HG03565 (cell line): ENCODE results near the gene APOBEC2.

ENCODE experiments used
- ATAC-seq: cut with Tn5 transposase; IDR thresholded peaks from one replicate; pipeline ENCODE4 v1.9.1; 2021; ENCODE audit warnings: mild to moderate bottlenecking, moderate library complexity; ENCODE audit not compliant: unreplicated experiment

The APOBEC2 gene

DNA sequence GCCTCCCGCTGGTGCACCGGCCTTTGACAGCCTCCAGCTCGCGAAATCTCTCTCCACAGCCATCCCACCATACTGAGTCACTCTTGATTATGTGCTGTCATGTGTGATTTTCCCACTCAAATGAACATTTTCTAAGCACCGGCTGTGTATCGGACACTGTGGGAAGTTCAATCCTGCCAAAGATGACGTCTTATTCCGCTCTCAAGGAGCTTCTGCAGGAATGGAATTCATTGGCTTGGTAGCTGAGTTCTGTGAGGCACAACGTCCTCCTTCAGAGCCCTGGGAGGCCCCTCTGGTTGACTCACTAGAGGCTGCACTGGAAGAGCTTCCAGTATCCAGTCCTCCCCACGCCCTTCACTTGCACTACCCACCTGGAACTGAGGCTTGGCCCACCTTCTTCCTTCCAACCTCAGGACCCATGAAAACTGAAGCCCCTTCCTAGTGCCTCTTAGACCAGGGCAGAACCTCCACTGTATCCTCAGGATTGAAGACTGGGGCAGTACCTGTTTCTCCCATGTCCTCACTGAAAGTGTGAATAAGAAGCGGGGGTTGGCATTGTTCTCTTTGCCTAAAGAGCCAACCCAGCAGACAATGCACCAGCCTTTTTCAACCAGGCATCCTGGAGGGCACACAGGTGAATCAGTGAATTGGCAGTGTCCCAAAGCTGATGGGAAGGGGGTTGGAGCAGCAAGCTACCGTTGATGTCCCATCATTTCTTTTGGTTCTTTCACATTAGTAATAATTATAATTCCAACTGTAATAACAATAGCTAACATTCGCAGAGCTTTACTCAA lies 15.7 kb upstream of the APOBEC2 start:
- ATAC-seq: no peak

GRCh38 chr6:41038205-41038604 lies 14.8 kb upstream of the APOBEC2 start:
- ATAC-seq: no peak

DNA sequence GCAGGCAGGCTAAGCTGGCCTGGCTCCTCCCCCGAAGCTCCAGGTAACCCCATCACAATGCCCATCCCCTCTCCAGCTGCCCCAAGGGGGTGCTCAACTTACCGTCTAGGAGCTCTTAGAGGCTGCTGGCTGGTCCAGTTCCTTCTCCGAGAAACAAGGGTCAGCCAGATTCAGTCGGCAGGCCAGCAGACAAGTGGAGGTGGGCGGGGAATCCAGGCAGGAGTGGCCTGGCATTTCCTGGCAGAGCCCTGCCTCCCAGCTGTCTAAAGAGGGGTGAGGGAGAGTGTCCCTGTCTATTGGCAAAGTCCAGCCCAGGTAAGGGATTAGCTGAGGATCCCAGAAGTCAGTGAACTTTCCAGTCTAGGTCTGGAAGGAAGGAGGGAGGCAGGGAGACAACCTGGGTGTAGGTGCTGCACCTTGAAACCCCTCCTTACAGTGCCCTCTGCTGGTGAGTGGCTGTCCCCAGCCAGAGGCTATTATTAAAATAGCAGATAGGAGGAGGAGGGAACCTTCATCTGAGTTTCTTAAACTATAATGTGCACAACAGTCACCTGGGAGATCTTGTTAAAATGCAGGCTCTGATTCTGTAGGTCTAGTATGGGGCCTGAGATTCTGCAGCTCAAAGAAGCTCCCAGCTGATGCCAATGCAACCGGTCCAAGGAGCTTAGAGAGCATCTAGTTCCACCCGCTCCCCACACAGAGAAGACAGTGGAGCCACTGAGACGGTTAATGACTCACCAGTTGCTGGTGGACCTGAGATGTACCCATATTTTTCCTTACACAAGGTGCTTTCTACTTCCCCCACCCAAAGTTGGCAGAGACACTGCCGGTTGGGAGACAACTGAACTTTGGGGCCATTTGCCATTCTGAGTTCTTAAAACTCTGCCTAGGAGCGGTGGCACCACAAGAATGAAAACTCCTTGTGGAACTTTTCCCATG lies 13.7 kb upstream of the APOBEC2 start, which contains the start of gene UNC5CL:
UNC5CL (minus strand) TSS at position 162 of the 939 bp plus-strand sequence. CDS start 4,147 bp downstream, outside the sequence.
- no peak for ATAC-seq

DNA sequence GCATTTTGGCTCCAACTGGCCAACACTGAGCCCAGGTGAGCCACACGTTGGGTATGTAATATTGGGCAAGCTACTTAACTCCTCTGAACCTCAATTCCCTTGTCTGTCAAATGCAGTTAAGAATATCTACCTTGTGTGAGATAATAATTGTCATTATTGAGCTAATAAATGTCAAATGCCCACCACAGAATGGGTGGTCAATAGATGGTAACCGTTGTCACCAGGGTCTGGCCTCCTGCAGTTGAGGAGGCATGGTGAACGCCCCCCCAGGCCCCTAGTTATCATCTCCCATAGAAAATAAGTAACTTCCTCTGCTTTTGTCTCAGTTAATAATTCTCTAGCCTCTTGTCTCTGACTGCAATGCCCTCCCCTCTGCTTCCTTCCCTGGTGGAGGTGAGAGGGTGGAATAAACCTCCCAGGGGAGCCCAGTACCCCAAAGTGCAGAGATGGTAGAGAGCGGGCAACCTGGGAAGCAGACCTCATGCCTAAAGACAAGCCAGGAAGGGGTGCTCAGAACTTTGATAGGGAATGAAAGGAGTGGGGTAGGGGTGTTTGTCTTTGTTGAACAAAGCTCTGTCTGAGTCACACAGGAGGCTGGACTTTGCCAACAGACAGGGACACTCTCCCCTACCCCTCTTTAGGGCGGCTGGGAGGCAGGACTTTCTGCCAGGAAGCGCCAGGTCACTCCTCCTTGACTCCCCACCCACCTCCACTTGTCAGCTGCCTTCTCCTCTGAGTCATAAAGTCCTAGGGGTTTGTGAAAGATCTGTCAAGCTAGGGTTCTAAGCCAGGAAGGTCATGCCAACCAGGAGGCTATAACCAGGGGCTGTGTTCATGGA lies 12.7 kb upstream of the APOBEC2 start:
- ATAC-seq: no peak

DNA sequence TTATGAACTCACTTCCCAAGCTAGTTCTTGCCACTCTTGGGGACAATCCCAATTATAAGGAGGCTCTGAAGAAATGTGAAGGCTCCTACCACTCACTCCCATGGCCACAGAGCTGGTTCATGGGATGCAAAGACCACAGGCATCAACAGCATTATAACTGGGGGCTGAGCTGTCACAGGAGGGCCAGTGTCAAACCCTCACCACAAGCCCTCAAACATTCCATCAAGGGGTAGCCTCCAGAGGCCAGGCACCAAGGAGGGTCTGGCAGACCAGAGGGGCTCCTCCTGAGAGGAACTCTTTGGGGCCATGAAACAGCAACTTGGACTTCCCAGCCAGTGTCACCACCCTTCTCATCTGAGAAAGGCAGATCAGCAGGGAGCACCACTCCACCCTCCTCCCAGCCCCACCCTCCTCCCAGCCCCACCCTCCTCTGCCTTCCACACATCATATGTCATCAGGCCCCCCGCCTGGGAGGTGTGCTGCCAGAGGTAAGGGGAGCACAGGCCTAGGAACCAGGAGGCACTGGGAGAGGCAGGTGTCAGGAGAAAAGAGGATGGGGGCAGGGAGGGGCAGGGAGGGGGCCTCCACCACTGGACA lies 12.0 kb upstream of the APOBEC2 start:
- ATAC-seq: no peak

DNA sequence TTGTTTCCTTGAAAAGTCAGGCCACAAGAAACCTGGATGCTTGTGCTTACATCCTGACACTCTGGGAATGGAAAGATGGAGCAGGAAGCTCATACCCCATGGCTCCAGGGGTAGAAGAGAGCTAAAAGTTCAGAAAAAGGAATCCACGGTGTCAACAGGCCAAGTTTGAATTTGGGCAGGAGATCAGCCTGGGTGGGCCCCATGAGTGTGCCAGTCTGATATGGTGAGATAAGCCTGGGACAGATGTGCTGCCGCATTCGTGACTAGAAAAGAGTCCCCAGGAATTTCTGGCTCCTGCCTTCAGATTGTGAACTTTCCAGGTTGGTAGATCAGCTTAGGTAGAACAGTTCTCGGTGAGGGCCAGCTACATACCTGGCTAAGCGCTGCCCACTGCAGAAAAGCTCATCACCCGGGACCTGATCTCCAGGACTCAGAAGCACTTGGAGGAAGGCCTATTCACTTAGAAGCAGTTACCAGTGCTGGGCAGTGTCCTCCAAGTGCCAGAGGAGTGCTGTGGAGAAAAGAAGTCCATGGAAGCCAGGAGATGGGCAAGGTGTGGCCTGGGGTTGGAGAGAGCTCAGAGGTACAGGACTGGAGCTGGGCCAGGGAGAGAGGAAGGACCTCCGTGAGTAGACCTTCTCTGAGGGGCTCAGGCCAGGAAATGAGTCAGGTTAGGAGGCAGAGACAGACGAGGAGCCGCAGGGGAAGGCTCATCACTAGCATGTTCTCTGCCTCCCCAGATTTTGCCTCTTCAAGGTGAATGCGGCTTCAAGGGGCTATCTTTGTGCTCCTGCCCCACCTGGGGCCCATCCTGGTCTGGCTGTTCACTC lies 10.6 kb upstream of the APOBEC2 start, which contains the start of gene TSPO2:
TSPO2 (plus strand) TSS at position 242 of the 830 bp plus-strand sequence; CDS start at position 761, 519 bp downstream.
- no peak for ATAC-seq

GRCh38 chr6:41043151-41043550 lies 9.9 kb upstream of the APOBEC2 start:
- ATAC-seq: no peak

GRCh38 chr6:41045664-41046063 lies 7.3 kb upstream of the APOBEC2 start:
- ATAC-seq: no peak

- no peak for ATAC-seq
These were observed 6.9 kb upstream of the APOBEC2 start for GRCh38 chr6:41046084-41046483.

GRCh38 chr6:41047306-41047705 lies 5.7 kb upstream of the APOBEC2 start:
- ATAC-seq: no peak

DNA sequence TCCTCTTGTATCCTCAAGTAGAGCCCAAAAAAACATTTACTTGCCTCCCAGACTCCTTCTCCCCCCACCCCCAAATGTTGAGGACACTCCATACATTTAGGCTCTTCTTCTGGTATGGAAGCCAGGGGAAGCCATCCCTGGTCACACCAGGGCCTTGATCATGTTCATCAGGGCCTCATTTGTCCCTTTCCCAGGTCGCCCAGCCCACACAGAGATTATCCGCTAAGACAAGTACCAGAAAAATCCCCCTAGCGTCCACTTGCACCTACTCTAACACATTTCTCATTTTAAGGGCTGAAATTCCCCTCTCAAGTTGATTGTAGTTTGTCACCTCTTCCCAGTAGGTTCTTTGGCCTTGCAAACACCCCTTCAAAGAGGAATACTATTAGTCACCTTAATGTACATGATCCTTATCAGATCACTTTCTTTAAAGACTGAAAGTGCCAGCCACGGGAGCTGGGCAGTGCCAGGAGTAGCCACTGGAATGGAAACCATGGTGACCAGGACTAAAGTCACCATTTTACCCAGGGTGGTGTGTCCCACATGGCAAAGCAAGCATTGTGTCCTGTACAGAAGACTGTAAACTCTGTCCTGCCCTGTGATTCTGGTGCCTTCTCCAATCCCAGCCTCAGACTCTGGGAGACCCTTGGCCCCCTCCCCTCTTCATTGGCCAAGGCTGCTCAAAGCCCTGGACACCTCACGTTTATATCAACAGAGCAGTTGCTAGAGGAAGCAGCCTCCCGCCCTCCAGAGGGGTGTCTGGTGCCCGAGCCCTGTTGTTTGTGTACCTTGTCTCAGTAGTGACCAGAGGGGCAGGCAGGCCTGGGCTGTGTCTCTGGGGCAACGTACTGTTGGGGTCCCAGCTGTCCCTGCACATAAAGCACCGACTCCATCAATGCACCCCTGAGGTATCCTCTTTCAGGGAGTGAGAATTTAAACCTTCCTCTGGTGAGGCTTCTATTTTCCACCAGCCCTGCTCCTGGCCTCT lies 5.0 kb upstream of the APOBEC2 start:
- no peak for ATAC-seq

DNA sequence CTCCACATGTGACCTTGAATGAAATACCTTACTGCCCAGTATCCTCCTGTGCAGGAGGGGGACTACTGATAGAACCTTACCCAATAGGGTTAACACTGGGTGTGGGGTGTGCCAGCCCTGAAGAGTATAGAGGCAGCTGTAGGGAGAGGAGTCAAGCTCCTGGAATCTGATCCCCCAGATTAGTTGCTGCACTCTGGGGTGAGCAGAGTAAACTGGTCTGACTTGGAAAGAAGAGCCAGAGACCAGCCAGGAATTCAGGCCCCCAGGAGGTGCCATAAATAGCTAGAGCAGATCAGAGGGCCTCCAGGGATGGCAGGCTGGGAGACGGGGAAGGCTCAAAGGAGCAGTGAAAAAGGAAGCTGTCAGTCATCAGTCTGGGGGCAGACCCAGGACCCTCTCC lies 3.5 kb upstream of the APOBEC2 start:
- ATAC-seq: no peak

GRCh38 chr6:41049955-41050354 lies 3.0 kb upstream of the APOBEC2 start:
- ATAC-seq: no peak

DNA sequence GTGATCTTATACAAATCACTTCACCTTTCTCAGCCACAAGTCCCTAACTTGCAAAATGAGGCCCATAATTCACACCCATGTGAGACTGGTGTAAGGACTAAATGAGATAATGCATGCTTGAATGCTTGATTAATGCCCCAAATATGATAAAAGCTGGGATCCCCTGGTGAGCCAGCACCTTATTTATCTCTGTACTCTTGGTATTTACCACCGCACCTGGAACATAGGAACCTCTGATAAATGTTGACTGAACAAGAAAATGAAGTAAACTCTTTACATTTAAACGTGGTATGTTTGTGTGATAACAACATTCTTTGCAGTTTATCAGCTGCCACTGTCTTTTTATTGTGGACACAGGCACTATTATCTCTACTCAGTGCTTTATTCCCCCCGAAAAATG lies 2.5 kb upstream of the APOBEC2 start:
- no peak for ATAC-seq

GRCh38 chr6:41051873-41052272 lies 1.1 kb upstream of the APOBEC2 start:
- no peak for ATAC-seq

DNA sequence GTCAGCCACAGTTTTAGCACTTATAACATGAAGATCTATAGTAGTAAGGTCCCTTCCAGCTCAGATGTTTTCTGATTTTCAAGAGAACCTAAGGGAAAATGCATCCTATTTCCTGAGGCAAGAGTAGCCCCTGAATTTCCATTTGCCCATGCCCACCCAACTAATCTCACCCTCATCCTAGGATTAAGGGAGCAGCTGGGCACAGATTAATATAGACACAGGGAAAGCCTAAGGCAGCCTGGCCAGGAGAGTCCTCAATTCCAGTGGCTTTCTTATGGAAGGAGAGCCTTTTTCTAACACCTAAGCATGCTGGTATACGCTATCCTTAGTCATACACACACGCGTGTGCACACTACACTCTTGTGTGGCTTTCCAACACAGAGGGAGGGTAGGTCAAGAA lies 1.5 kb downstream of the APOBEC2 start:
- no peak for ATAC-seq

- ATAC-seq: no peak
These were observed 2.1 kb downstream of the APOBEC2 start for GRCh38 chr6:41055149-41055548.

DNA sequence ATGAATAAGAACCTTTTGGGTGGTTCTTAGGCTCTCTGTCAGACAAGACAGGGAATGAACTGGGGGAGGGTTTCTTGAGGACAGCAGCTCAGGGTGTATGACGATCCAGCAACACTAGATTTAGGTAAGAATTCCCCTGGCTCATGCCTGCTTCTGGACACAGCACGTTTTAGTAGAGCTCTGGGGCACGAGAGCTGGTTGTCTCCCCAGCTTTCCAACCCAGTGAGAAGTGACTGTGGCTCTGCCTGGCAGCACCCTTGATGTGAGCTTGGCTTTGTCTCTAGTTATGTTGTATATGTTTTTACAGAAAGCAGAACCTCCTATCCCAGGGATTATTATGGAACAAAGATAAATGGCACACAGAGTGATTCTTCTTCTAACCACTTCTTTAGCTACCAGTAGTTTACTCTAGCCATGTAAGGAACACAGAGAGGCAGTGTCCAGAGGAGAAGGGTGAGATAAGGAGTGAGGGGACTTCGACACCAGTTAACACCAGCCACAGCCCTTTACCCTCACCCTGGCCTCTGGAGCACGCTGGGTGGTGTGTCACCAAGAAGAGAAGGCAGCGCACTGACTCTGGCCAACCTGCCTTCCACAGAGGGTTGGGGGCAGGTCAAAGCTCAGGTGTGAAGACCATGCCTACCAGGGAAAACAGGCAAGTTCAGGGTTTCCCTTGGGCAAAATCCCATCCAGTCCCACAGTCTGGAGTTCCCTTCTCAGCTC lies 3.9 kb downstream of the APOBEC2 start:
- no peak for ATAC-seq
